ENCODE data around the gene GLRX5. TPM values are rescaled to one million over a fixed set of nuclear protein-coding genes. Genes with fewer than 3 reads are reported as not detected.
"Not testable (repeated sequence)": the region's sequence is repeated elsewhere in the genome, so short reads cannot be mapped to it uniquely, and the experiment has no call there.

The GLRX5 gene
- total RNA-seq, 1 donor from 2014 or later = 38.9 TPM

DNA sequence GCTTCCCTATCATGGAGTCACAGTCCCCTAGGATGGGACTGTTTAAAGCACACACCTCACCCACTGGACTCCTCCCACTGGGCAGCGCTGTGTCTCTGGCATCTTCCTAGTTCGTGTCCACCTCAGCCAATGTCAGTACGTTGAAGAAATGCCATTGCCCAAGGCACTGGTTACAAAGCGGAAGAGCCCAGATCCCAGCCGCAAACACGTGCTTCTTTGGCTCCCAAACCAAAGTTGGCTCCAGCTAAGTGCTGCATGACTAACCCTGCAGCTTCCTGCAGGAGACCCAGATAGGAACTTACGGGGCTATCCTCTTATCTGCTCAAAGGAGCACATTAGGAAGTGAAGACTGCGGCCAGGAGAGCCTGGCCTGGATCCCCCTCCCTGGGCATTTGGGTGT, 27.7 kb upstream of the GLRX5 start:
- Mint-ChIP-seq H3K36me3 (ENCODE audit: unreplicated experiment) (no peaks in the 10 kb centered on the region), H3K4me3 (ENCODE audit: unreplicated experiment) (no peak overlapping the region), H3K4me1 (ENCODE audit: low read depth, unreplicated experiment) (peaks cover 18% of the 10 kb centered on the region), H3K9me3 (ENCODE audit: unreplicated experiment) (no peaks in the 10 kb centered on the region), H3K27me3 (ENCODE audit: unreplicated experiment) (peaks cover 2% of the 10 kb centered on the region), H3K27ac (ENCODE audit: unreplicated experiment) (no peak overlapping the region)
- TF ChIP-seq, protein P1, sequence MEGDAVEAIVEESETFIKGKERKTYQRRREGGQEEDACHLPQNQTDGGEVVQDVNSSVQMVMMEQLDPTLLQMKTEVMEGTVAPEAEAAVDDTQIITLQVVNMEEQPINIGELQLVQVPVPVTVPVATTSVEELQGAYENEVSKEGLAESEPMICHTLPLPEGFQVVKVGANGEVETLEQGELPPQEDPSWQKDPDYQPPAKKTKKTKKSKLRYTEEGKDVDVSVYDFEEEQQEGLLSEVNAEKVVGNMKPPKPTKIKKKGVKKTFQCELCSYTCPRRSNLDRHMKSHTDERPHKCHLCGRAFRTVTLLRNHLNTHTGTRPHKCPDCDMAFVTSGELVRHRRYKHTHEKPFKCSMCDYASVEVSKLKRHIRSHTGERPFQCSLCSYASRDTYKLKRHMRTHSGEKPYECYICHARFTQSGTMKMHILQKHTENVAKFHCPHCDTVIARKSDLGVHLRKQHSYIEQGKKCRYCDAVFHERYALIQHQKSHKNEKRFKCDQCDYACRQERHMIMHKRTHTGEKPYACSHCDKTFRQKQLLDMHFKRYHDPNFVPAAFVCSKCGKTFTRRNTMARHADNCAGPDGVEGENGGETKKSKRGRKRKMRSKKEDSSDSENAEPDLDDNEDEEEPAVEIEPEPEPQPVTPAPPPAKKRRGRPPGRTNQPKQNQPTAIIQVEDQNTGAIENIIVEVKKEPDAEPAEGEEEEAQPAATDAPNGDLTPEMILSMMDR (IDR thresholded peaks at IDR 0.05; ENCODE audit: partially characterized antibody, unreplicated experiment) = no peak
- DNase-seq = no peak

DNA sequence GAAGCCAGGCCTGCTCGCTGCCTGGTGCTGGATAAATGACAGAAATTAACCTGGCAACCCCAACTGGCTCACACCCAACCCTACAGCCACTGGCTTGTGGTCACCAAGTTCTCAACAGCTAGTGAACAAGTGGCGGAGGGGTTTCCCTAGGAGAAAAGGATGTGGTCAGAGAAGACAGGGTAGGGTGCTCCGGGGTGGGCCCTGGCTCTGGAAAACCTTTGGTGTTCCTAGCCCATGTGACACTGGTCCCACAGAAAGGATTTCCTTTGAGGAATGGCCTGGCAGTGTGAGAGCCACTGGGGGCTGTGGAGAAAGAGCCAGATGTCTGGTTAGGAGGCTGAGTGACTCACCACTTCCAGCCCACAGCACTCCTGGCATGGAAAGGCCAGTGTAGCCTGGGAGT, 27.1 kb upstream of the GLRX5 start:
- no peaks in the 10 kb centered on the region for H3K9me3 Mint-ChIP-seq (ENCODE audit: unreplicated experiment)
- H3K27ac Mint-ChIP-seq (ENCODE audit: unreplicated experiment) = no peak overlapping the region
- peak; percentile 2 for DNase-seq
- peaks cover 2% of the 10 kb centered on the region for H3K27me3 Mint-ChIP-seq (ENCODE audit: unreplicated experiment)
- peaks cover 16% of the 10 kb centered on the region for H3K4me1 Mint-ChIP-seq (ENCODE audit: low read depth, unreplicated experiment)
- H3K36me3 Mint-ChIP-seq (ENCODE audit: unreplicated experiment) = no peaks in the 10 kb centered on the region
- H3K4me3 Mint-ChIP-seq (ENCODE audit: unreplicated experiment) = no peak overlapping the region
- TF ChIP-seq, protein P1 (IDR thresholded peaks at IDR 0.05; ENCODE audit: partially characterized antibody, unreplicated experiment) = no peak

- no peaks in the 10 kb centered on the region for H3K36me3 Mint-ChIP-seq (ENCODE audit: unreplicated experiment)
- peaks cover 14% of the 10 kb centered on the region for H3K4me1 Mint-ChIP-seq (ENCODE audit: low read depth, unreplicated experiment)
- TF ChIP-seq, protein P1 (IDR thresholded peaks at IDR 0.05; ENCODE audit: partially characterized antibody, unreplicated experiment) = no peak
- no peak for DNase-seq
- H3K27me3 Mint-ChIP-seq (ENCODE audit: unreplicated experiment) = peaks cover 4% of the 10 kb centered on the region
- H3K27ac Mint-ChIP-seq (ENCODE audit: unreplicated experiment) = no peak overlapping the region
- no peak overlapping the region for H3K4me3 Mint-ChIP-seq (ENCODE audit: unreplicated experiment)
- H3K9me3 Mint-ChIP-seq (ENCODE audit: unreplicated experiment) = no peaks in the 10 kb centered on the region
Observed at GRCh38 chr14:95508377-95508776, 26.5 kb upstream of the GLRX5 start.

GRCh38 chr14:95509495-95509894, 25.4 kb upstream of the GLRX5 start:
- peaks cover 10% of the 10 kb centered on the region for H3K4me1 Mint-ChIP-seq (ENCODE audit: low read depth, unreplicated experiment)
- no peak overlapping the region for H3K27ac Mint-ChIP-seq (ENCODE audit: unreplicated experiment)
- H3K36me3 Mint-ChIP-seq (ENCODE audit: unreplicated experiment) = no peaks in the 10 kb centered on the region
- TF ChIP-seq, protein P1 (IDR thresholded peaks at IDR 0.05; ENCODE audit: partially characterized antibody, unreplicated experiment) = no peak
- H3K4me3 Mint-ChIP-seq (ENCODE audit: unreplicated experiment) = no peak overlapping the region
- H3K27me3 Mint-ChIP-seq (ENCODE audit: unreplicated experiment) = peaks cover 4% of the 10 kb centered on the region
- no peak for DNase-seq
- no peaks in the 10 kb centered on the region for H3K9me3 Mint-ChIP-seq (ENCODE audit: unreplicated experiment)

DNA sequence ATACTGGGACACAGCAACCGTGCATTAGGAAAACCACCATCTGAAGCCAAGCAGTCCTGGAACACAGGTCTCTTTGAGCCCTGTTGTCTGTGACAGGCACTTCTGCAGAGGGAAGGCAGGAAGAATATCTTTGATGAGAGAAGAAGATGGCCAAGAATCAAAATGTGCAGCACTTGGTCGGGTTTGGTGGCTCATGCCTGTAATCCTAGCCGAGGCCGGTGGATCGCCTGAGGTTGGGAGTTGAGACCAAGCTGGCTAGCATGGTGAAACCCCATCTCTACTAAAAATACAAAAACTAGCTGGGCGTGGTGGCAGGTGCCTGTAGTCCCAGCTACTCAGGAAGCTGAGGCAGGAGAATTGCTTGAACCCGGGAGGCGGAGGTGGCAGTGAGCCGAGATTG, 24.5 kb upstream of the GLRX5 start:
- H3K36me3 Mint-ChIP-seq (ENCODE audit: unreplicated experiment); H3K9me3 Mint-ChIP-seq (ENCODE audit: unreplicated experiment); H3K27me3 Mint-ChIP-seq (ENCODE audit: unreplicated experiment); H3K27ac Mint-ChIP-seq (ENCODE audit: unreplicated experiment); DNase-seq; H3K4me3 Mint-ChIP-seq (ENCODE audit: unreplicated experiment): not testable (repeated sequence)
- H3K4me1 Mint-ChIP-seq (ENCODE audit: low read depth, unreplicated experiment) = peaks cover 12% of the 10 kb centered on the region

DNA sequence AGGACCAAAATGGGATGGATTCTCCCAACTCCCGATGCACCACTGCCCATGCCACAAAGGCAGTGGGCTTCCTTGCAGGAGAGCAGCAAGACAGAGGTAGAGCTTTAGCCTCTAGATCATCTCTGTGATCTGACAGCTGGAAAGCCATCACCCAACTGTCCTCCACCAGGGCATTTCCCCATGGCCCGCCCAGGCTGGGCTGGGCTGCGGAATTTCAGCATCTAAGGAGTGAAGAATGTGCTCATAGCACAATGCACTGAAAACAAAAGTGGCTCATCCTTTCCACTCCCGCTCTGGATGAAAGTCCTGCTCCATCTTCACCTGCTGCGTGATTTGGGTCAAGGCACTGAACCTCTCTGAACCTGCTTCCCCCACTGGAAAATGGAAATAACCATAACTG, 24.0 kb upstream of the GLRX5 start:
- H3K4me1 Mint-ChIP-seq (ENCODE audit: low read depth, unreplicated experiment) = peaks cover 12% of the 10 kb centered on the region
- TF ChIP-seq, protein P1 (IDR thresholded peaks at IDR 0.05; ENCODE audit: partially characterized antibody, unreplicated experiment) = no peak
- H3K27me3 Mint-ChIP-seq (ENCODE audit: unreplicated experiment) = peaks cover 4% of the 10 kb centered on the region
- no peaks in the 10 kb centered on the region for H3K36me3 Mint-ChIP-seq (ENCODE audit: unreplicated experiment)
- H3K9me3 Mint-ChIP-seq (ENCODE audit: unreplicated experiment) = peaks cover 3% of the 10 kb centered on the region
- no peak overlapping the region for H3K4me3 Mint-ChIP-seq (ENCODE audit: unreplicated experiment)
- no peak overlapping the region for H3K27ac Mint-ChIP-seq (ENCODE audit: unreplicated experiment)
- no peak for DNase-seq

All from glutamatergic neuron (in vitro differentiated cells).